Peyer's patch (tissue), 4 donors: ENCODE measurements around the gene TFAM. TPM values are rescaled to one million over a fixed set of nuclear protein-coding genes. Genes with fewer than 3 reads are reported as not detected.

Experiments
- DNase-seq, 3 donors: peaks; one replicate each; pipeline ENCODE4 v3.0.0-alpha.2; 2017 to 2019
- H3K27ac ChIP-seq, 4 donors: fragments of 200-600 bp; sonication (generic); one replicate each; pipeline ENCODE4 v1.5.1; 2016 to 2019
- H3K27me3 ChIP-seq, 2 donors: fragments of 200-600 bp; sonication (generic); one replicate each; pipeline ENCODE4 v1.5.1; 2019
- H3K36me3 ChIP-seq, 3 donors: fragments of 200-600 bp; sonication (generic); one replicate each; pipeline ENCODE4 v1.5.1; 2016 to 2019
- H3K4me1 ChIP-seq, 4 donors: fragments of 200-600 bp; sonication (generic); one replicate each; pipeline ENCODE4 v1.5.1; 2016 to 2019
- H3K4me3 ChIP-seq, 4 donors: fragments of 200-600 bp; sonication (generic); 1 replicate in 3 of 4; 2 replicates in 1 of 4; pipeline ENCODE4 v1.5.1; 2016 to 2019; ENCODE audit warnings: mild to moderate bottlenecking in 1 of 4
- H3K9me3 ChIP-seq, 4 donors: fragments of 200-600 bp; sonication (generic); one replicate each; pipeline ENCODE4 v1.5.1; 2016 to 2019; ENCODE audit warnings: mild to moderate bottlenecking in 1 of 4
- POLR2A ChIP-seq, 2 donors: fragments of 450-650 bp; IDR thresholded peaks; one replicate each; pipeline ENCODE4 v1.5.1; 2017; ENCODE audit warnings: antibody characterized with exemption in 2 of 2, mild to moderate bottlenecking in 2 of 2, moderate library complexity in 2 of 2
- total RNA-seq, 4 donors: library from RNA; depleted of rRNA; stranded (reverse); fragments of >200 nt; gene quantifications; one replicate each; pipeline ENCODE4 v1.1.0, GENCODE V29; 2016
- TF ChIP-seq, protein P1 (sequence below), 6 experiments: fragments of 450-650 bp in 4 of 6; fragments of 200-600 bp in 2 of 6; sonication (generic) in 1 of 6; IDR thresholded peaks; one replicate each; pipeline ENCODE4 v1.5.1; 2017 to 2019; ENCODE audit warnings: antibody characterized with exemption in 6 of 6, mild to moderate bottlenecking in 3 of 6, moderate library complexity in 1 of 6

The TFAM gene
- 10 to 100 TPM; 12.8 to 17.0 (median 15.2) TPM for total RNA-seq

GRCh38 chr10:58384999-58385783, at the start of gene TFAM:
TSS of gene TFAM (plus strand) at chr10:58385410. CDS start at chr10:58385548, 138 bp downstream.
- Histone ChIP-seq H3K36me3 (peaks cover 0 to 21% (median 0%) of the 10 kb centered on the region in 3 donors), H3K4me1 (peaks cover 0 to 22% (median 2%) of the 10 kb centered on the region in 4 donors), H3K27ac (peak within 1 kb of the TSS; percentile 83 to 92 (median 88)), H3K27me3 (no peaks in the 10 kb centered on the region), H3K4me3 (peak within 1 kb of the TSS; percentile 66 to 94 (median 70)), H3K9me3 (no peaks in the 10 kb centered on the region)
- DNase-seq: peak; percentile 93 to 98 (median 95)
- peak; percentile 63 to 78 for TF ChIP-seq POLR2A (IDR thresholded peaks at IDR 0.05)
- TF ChIP-seq, protein P1, sequence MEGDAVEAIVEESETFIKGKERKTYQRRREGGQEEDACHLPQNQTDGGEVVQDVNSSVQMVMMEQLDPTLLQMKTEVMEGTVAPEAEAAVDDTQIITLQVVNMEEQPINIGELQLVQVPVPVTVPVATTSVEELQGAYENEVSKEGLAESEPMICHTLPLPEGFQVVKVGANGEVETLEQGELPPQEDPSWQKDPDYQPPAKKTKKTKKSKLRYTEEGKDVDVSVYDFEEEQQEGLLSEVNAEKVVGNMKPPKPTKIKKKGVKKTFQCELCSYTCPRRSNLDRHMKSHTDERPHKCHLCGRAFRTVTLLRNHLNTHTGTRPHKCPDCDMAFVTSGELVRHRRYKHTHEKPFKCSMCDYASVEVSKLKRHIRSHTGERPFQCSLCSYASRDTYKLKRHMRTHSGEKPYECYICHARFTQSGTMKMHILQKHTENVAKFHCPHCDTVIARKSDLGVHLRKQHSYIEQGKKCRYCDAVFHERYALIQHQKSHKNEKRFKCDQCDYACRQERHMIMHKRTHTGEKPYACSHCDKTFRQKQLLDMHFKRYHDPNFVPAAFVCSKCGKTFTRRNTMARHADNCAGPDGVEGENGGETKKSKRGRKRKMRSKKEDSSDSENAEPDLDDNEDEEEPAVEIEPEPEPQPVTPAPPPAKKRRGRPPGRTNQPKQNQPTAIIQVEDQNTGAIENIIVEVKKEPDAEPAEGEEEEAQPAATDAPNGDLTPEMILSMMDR (IDR thresholded peaks at IDR 0.05): peak in 5 of 6 experiments; percentile 31 to 55 (median 36)

- Histone ChIP-seq H3K4me3 (peak overlapping the region in 2 of 4 donors; percentile 84 to 87), H3K27ac (no peak overlapping the region), H3K9me3 (no peaks in the 10 kb centered on the region), H3K27me3 (no peaks in the 10 kb centered on the region), H3K36me3 (no peaks in the 10 kb centered on the region), H3K4me1 (peaks cover 0 to 10% (median 0%) of the 10 kb centered on the region in 4 donors)
- no peak for DNase-seq
- TF ChIP-seq, protein P1 (IDR thresholded peaks at IDR 0.05): no peak
- TF ChIP-seq POLR2A (IDR thresholded peaks at IDR 0.05): no peak
These were observed 49.0 kb upstream of the TFAM start for GRCh38 chr10:58336242-58336641.

GRCh38 chr10:58341422-58341821, 43.8 kb upstream of the TFAM start:
- no peak for DNase-seq

DNA sequence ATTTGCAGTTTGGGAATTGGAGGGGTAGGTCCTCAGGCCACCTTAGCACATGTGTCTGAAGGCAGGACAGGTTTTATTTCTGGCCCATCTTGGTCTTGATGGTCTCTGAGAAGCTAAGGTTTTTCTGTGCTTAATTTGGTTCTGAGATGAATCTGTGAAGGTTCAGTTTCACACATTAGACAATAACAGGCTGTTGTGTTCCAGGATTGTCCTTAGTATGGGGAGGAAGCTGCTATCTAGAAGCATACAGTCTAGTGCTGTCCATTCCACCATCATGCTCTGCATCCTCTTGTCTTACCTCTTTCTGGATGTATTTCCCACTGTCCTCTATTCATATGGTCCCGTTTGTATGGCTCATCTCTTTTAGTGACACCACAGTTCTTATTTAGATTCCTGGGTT, 43.3 kb upstream of the TFAM start:
- no peak overlapping the region for H3K27ac ChIP-seq
- TF ChIP-seq, protein P1 (IDR thresholded peaks at IDR 0.05): no peak
- no peak for TF ChIP-seq POLR2A (IDR thresholded peaks at IDR 0.05)
- H3K4me3 ChIP-seq: no peak overlapping the region
- no peaks in the 10 kb centered on the region for H3K9me3 ChIP-seq
- H3K4me1 ChIP-seq: no peaks in the 10 kb centered on the region
- DNase-seq: no peak
- no peaks in the 10 kb centered on the region for H3K27me3 ChIP-seq
- no peaks in the 10 kb centered on the region for H3K36me3 ChIP-seq

More at GRCh38 chr10:58341422-58341821, 43.8 kb upstream of the TFAM start:
- Histone ChIP-seq H3K4me1 (peaks cover 0 to 2% (median 0%) of the 10 kb centered on the region in 4 donors), H3K36me3 (no peaks in the 10 kb centered on the region), H3K27me3 (no peaks in the 10 kb centered on the region), H3K9me3 (no peaks in the 10 kb centered on the region), H3K4me3 (no peak overlapping the region), H3K27ac (no peak overlapping the region)
- TF ChIP-seq POLR2A (IDR thresholded peaks at IDR 0.05): no peak
- TF ChIP-seq, protein P1 (IDR thresholded peaks at IDR 0.05): no peak

DNA sequence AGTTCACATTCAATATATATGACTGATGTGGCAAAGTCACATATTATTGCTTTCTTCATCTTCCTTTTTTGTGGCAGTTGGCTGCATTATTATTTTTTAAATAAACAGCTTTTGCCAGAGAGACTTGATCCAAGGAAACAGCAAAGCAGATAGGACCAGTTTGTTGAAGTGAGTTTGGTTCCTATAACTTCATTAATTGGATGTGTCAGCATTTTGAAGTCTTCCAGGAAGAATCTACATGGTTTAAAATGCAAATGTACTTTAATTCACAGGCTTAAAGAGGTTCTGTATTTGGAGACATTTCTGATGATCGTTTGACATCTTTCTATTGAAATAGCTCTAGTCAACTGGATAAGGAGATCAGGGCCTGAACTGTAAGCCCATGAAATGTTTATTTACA, 37.2 kb upstream of the TFAM start:
- Histone ChIP-seq H3K27me3 (no peaks in the 10 kb centered on the region), H3K4me3 (no peak overlapping the region), H3K9me3 (no peaks in the 10 kb centered on the region), H3K36me3 (no peaks in the 10 kb centered on the region), H3K27ac (no peak overlapping the region), H3K4me1 (no peaks in the 10 kb centered on the region)
- TF ChIP-seq, protein P1 (IDR thresholded peaks at IDR 0.05): no peak
- TF ChIP-seq POLR2A (IDR thresholded peaks at IDR 0.05): no peak
- DNase-seq: no peak
